ENCODE measurements around the gene FOXN3.

- no peak for TF ChIP-seq CTCF (IDR thresholded peaks at IDR 0.05)
- no peak for TF ChIP-seq MAFK (IDR thresholded peaks at IDR 0.05; ENCODE audit: partially characterized antibody)
- no peak for TF ChIP-seq SREBF2 (IDR thresholded peaks at IDR 0.05)
- TF ChIP-seq EP300 (IDR thresholded peaks at IDR 0.05), result no peak
- TF ChIP-seq CEBPB (IDR thresholded peaks at IDR 0.05), result no peak
- no peak for TF ChIP-seq POLR2A (IDR thresholded peaks at IDR 0.05; ENCODE audit: low read length)
Observed at GRCh38 chr14:89198544-89199329, 218.3 kb downstream of the FOXN3 start.
